ENCODE measurements around the gene NDUFB1.

DNA sequence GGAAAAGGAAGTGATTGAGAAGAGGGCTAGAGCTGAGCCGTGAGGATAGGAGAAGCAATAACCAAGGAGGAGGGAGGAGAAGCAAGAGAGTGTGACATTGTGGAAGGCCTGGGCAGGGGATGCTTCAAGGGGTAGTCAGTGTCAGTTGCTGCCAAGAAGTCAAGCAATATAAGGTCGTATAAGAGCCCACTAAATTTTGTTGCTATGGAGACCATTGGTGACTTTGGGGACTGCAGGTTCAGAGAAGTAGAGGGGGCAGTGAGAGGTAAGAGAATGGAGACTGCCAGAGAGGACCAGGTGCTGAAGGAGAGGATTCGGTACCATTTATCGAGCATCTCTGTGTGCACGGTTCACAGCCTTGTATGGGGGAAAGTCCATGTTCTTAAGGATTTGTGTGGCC is 12.0 kb downstream of the NDUFB1 start:
- TF ChIP-seq, protein P1, sequence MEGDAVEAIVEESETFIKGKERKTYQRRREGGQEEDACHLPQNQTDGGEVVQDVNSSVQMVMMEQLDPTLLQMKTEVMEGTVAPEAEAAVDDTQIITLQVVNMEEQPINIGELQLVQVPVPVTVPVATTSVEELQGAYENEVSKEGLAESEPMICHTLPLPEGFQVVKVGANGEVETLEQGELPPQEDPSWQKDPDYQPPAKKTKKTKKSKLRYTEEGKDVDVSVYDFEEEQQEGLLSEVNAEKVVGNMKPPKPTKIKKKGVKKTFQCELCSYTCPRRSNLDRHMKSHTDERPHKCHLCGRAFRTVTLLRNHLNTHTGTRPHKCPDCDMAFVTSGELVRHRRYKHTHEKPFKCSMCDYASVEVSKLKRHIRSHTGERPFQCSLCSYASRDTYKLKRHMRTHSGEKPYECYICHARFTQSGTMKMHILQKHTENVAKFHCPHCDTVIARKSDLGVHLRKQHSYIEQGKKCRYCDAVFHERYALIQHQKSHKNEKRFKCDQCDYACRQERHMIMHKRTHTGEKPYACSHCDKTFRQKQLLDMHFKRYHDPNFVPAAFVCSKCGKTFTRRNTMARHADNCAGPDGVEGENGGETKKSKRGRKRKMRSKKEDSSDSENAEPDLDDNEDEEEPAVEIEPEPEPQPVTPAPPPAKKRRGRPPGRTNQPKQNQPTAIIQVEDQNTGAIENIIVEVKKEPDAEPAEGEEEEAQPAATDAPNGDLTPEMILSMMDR (IDR thresholded peaks at IDR 0.05 in 8 of 11, conservative IDR thresholded peaks at IDR 0.05 in 3 of 11): no peak
- TF ChIP-seq POLR2A (IDR thresholded peaks at IDR 0.05) (no peak), POLR2AphosphoS5 (IDR thresholded peaks at IDR 0.05) (no peak)
